Stomach (tissue), 9 donors: Measurements from ENCODE around the gene SPTSSB. TPM values are rescaled to one million over a fixed set of nuclear protein-coding genes. Genes with fewer than 3 reads are reported as not detected.

Experiments
- DNase-seq, 2 donors: peaks; one replicate each; pipeline versions ENCODE4 v3.0.0 to v3.0.0-alpha.2; 2013 to 2019
- H3K27ac ChIP-seq, 5 donors: fragments of 200-600 bp in 4 of 5; sonication (generic) in 4 of 5; one replicate each; pipeline ENCODE4 v1.5.1; 2013 to 2019; ENCODE audit warnings: mild to moderate bottlenecking in 1 of 5, moderate library complexity in 1 of 5
- H3K27me3 ChIP-seq, 3 donors: fragments of 200-600 bp; sonication (generic); one replicate each; pipeline ENCODE4 v1.5.1; 2017 to 2019; ENCODE audit warnings: mixed run types in 1 of 3
- H3K36me3 ChIP-seq, 4 donors: fragments of 200-600 bp; sonication (generic); 1 replicate in 3 of 4; 2 replicates in 1 of 4; pipeline ENCODE4 v1.5.1; 2016 to 2019
- H3K4me1 ChIP-seq, 4 donors: fragments of 200-600 bp; sonication (generic); one replicate each; pipeline ENCODE4 v1.5.1; 2016 to 2019
- H3K4me3 ChIP-seq, 4 donors: fragments of 200-600 bp; sonication (generic) in 3 of 4; one replicate each; pipeline ENCODE4 v1.5.1; 2016 to 2019; ENCODE audit warnings: mild to moderate bottlenecking in 1 of 4
- H3K9me3 ChIP-seq, 4 donors: fragments of 200-600 bp; sonication (generic); one replicate each; pipeline ENCODE4 v1.5.1; 2016 to 2019
- EP300 ChIP-seq: sonication (generic); formaldehyde crosslinking; IDR thresholded peaks from one replicate; pipeline ENCODE4 v1.6.1; 2017; ENCODE audit warnings: antibody characterized with exemption
- POLR2A ChIP-seq, 4 donors: fragments of 450-650 bp; IDR thresholded peaks; one replicate each; pipeline ENCODE4 v1.6.1; 2016; ENCODE audit warnings: antibody characterized with exemption in 4 of 4, control low read depth in 2 of 4, mild to moderate bottlenecking in 1 of 4, moderate library complexity in 1 of 4
- POLR2AphosphoS5 ChIP-seq, 3 donors: sonication (generic); formaldehyde crosslinking; IDR thresholded peaks; one replicate each; pipeline ENCODE4 v1.6.1; 2016; ENCODE audit warnings: antibody characterized with exemption in 3 of 3
- WGBS, 5 donors: extraction: QIAGEN DNeasy Blood & Tissue Kit in 3 of 5; methylation state at CpG; one replicate each; pipeline versions ENCODE4 v1.1.5 to v1.1.7; 2013 to 2018; 5-methylcytosine and 5-hydroxymethylcytosine counted together
- intact Hi-C: fragments of 100-400 bp; cut with DNase I; formaldehyde crosslinking; loops from one replicate; pipeline ENCODE4 v1.15.1; 2023; ENCODE audit warnings: low total_unique reads
- polyA plus RNA-seq, 3 donors: library from polyadenylated mRNA; stranded (reverse); fragments of 200-250 nt; gene quantifications; one replicate each; pipeline ENCODE4 v1.2.3, GENCODE V29; 2013
- total RNA-seq, 5 donors: library from RNA; depleted of rRNA; stranded (reverse); fragments of >200 nt; gene quantifications; one replicate each; pipeline versions ENCODE4 v1.1.0 to v1.2.3, GENCODE V29; 2014 to 2016
- TF ChIP-seq, protein P1 (sequence below), 7 experiments: fragments of 450-650 bp in 4 of 7; fragments of 200-600 bp in 3 of 7; sonication (generic) in 3 of 7; IDR thresholded peaks; one replicate each; pipeline ENCODE4 v1.5.1; 2016 to 2019; ENCODE audit warnings: antibody characterized with exemption in 7 of 7, control low read depth in 2 of 7, mild to moderate bottlenecking in 1 of 7
- donor health status: healthy with polysubstance abuse.
- donor health status: Bipolar disorder and iron deficiency.
- donor health status: healthy.

The SPTSSB gene
- total and polyA plus RNA-seq, 8 donors, result 0.29 to 86.3 (median 12.1) TPM

GRCh38 chr3:161336661-161337060 lies 34.7 kb downstream of the SPTSSB start:
- WGBS, 5 donors, result 83 to 96% (median 88%) methylated on average over 2 of the region's 2 CpGs
- TF ChIP-seq POLR2A (IDR thresholded peaks at IDR 0.05), result no peak
- no peak for TF ChIP-seq POLR2AphosphoS5 (IDR thresholded peaks at IDR 0.05)
- TF ChIP-seq, protein P1, sequence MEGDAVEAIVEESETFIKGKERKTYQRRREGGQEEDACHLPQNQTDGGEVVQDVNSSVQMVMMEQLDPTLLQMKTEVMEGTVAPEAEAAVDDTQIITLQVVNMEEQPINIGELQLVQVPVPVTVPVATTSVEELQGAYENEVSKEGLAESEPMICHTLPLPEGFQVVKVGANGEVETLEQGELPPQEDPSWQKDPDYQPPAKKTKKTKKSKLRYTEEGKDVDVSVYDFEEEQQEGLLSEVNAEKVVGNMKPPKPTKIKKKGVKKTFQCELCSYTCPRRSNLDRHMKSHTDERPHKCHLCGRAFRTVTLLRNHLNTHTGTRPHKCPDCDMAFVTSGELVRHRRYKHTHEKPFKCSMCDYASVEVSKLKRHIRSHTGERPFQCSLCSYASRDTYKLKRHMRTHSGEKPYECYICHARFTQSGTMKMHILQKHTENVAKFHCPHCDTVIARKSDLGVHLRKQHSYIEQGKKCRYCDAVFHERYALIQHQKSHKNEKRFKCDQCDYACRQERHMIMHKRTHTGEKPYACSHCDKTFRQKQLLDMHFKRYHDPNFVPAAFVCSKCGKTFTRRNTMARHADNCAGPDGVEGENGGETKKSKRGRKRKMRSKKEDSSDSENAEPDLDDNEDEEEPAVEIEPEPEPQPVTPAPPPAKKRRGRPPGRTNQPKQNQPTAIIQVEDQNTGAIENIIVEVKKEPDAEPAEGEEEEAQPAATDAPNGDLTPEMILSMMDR (IDR thresholded peaks at IDR 0.05), result no peak
- TF ChIP-seq EP300, result no peak
- intact Hi-C loops, result no loop called here

DNA sequence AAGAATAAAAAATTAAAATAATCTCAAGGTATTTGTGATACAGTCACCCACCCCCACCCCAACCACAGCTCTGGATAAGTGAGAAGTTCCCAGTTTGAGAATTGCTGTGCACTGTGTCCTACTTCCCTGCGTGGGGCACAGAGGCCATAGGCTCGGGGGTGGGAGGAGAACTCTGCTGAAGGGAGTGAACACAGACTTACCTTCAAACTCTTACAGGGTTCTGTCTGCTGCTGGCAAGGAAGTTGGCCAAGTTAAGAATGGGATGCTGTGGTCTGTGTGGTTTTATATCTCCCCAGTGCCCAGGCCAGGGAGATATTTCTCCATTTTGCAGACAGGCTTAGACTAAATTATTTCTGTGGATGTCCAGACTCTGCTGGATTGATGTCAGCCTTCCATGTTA lies 37.6 kb downstream of the SPTSSB start:
- 50 to 63% (median 59%) methylated on average over 2 of the region's 2 CpGs for WGBS, 5 donors
- Histone ChIP-seq H3K4me3 (no peak overlapping the region), H3K27me3 (no peaks in the 10 kb centered on the region), H3K27ac (no peak overlapping the region), H3K9me3 (no peaks in the 10 kb centered on the region), H3K4me1 (no peaks in the 10 kb centered on the region), H3K36me3 (no peaks in the 10 kb centered on the region)
- DNase-seq, result no peak
- intact Hi-C loops, result no loop called here
- TF ChIP-seq POLR2AphosphoS5 (IDR thresholded peaks at IDR 0.05), result no peak
- TF ChIP-seq, protein P1 (IDR thresholded peaks at IDR 0.05), result no peak
- TF ChIP-seq EP300, result no peak
- no peak for TF ChIP-seq POLR2A (IDR thresholded peaks at IDR 0.05)

More at GRCh38 chr3:161336661-161337060, 34.7 kb downstream of the SPTSSB start:
- Histone ChIP-seq H3K9me3 (no peaks in the 10 kb centered on the region), H3K4me3 (no peak overlapping the region), H3K36me3 (no peaks in the 10 kb centered on the region), H3K4me1 (no peaks in the 10 kb centered on the region), H3K27ac (no peak overlapping the region), H3K27me3 (no peaks in the 10 kb centered on the region)
- DNase-seq, result no peak

DNA sequence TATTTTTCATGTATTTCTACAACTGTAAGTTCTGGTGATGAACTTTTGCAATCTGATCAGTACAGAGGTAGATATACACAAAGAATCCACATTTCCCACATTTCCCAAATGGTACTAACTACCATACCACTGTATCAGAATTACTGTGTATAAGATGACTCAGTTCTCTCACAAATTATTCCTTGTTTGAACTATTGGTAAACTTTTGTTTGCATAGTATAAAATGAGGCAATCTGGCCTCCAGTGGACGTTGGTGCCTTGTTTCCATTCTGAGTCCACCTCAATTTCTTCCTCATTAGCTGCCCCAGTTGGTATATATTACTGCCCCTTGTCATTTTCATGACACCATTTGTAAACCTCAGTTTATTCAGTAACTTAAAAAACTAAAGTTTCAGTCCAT lies 38.5 kb downstream of the SPTSSB start:
- TF ChIP-seq, protein P1 (IDR thresholded peaks at IDR 0.05), result no peak
- TF ChIP-seq EP300 (no peak), POLR2AphosphoS5 (IDR thresholded peaks at IDR 0.05) (no peak), POLR2A (IDR thresholded peaks at IDR 0.05) (no peak)

DNA sequence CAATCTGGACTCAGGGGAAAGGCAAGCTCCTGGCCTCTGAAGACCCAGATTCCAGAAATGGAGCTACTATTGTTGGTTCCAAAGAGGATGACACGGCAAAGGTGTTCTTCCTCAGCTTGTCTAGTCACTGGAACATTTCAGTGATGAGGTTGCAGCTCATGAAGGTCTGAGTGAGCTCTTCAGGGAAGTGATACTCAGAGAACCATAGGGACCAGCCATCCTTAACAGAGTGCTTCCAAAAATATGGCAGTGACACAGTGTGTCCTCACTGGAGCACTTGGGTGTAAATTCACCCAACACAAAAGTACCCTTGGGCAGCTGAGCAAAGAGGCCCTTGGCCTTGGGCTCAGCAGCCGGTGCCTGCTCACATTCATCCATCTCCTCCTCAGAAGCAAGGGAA lies 46.3 kb downstream of the SPTSSB start:
- peaks cover 0 to 5% (median 2%) of the 10 kb centered on the region in 4 donors for H3K4me1 ChIP-seq
- WGBS, 5 donors, result 89 to 96% (median 95%) methylated on average over 2 of the region's 2 CpGs
- no peak for TF ChIP-seq EP300
- TF ChIP-seq POLR2A (IDR thresholded peaks at IDR 0.05), result no peak
- TF ChIP-seq, protein P1 (IDR thresholded peaks at IDR 0.05), result no peak
- no peak for TF ChIP-seq POLR2AphosphoS5 (IDR thresholded peaks at IDR 0.05)
- intact Hi-C loops, result no loop called here
- H3K4me3 ChIP-seq, result no peak overlapping the region
- no peak overlapping the region for H3K27ac ChIP-seq
- H3K36me3 ChIP-seq, result no peaks in the 10 kb centered on the region
- H3K9me3 ChIP-seq, result peaks cover 0 to 5% (median 2%) of the 10 kb centered on the region in 4 donors
- H3K27me3 ChIP-seq, result no peaks in the 10 kb centered on the region
- DNase-seq, result no peak

More for the DNA sequence above, 38.5 kb downstream of the SPTSSB start:
- Histone ChIP-seq H3K36me3 (no peaks in the 10 kb centered on the region), H3K27ac (no peak overlapping the region), H3K4me1 (no peaks in the 10 kb centered on the region), H3K4me3 (no peak overlapping the region), H3K27me3 (no peaks in the 10 kb centered on the region), H3K9me3 (no peaks in the 10 kb centered on the region)
- no peak for DNase-seq
- WGBS, 5 donors, result 17 to 32% (median 26%) methylated on average over 1 of the region's 1 CpG
- intact Hi-C loops, result no loop called here
